GM18517 (cell line): ENCODE results near the gene ZNF37A.
"Not testable (repeated sequence)": the region's sequence is repeated elsewhere in the genome, so short reads cannot be mapped to it uniquely, and the experiment has no call there.

ENCODE experiments used
- ATAC-seq: cut with Tn5 transposase; IDR thresholded peaks from one replicate; pipeline ENCODE4 v1.9.1; 2021; ENCODE audit warnings: mild to moderate bottlenecking, moderate library complexity; ENCODE audit not compliant: unreplicated experiment

ZNF37A gene

DNA sequence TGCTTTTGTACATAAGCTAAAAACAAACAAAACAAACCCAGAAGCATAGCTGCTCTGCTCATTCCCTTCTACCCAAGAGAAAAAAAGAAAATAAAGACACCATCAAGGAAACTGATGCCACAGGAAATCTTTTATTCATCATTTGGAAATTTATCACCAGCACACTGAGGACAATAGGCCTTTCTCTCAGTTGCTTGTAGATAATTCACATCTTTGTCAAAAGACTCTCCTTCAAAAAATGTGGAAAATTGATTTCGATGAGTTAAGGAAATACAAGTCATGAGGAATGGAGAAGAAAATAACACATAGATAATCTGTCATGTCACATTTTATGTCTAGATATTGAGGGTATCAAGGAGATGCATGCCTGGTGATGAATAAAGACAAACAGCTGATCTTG, 53.5 kb downstream of the ZNF37A start:
- no peak for ATAC-seq

DNA sequence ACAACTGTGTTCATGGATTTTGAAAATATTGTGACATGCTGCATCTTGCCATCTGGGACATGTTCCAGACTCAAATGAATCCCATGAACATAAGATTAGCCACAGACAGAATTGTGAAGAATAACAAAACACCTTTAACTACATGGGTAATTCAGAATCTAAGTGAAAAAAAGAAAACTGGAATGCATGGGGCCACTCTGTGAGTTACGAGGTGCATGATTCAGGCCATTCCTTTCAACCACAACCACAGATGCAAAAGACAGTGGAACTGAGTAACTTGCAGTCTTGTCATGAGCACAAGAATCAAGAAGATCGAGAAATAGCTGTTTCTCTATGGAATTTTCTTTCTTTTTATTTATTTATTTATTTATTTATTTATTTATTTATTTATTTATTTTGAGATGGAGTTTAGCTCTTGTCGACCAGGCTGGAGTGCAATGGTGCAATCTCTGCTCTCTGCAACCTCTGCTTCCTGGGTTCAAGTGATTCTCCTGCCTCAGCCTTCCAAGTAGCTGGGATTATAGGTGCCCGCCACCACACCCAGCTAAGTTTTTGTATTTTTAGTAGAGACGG, 56.8 kb downstream of the ZNF37A start:
- ATAC-seq = not testable (repeated sequence)

DNA sequence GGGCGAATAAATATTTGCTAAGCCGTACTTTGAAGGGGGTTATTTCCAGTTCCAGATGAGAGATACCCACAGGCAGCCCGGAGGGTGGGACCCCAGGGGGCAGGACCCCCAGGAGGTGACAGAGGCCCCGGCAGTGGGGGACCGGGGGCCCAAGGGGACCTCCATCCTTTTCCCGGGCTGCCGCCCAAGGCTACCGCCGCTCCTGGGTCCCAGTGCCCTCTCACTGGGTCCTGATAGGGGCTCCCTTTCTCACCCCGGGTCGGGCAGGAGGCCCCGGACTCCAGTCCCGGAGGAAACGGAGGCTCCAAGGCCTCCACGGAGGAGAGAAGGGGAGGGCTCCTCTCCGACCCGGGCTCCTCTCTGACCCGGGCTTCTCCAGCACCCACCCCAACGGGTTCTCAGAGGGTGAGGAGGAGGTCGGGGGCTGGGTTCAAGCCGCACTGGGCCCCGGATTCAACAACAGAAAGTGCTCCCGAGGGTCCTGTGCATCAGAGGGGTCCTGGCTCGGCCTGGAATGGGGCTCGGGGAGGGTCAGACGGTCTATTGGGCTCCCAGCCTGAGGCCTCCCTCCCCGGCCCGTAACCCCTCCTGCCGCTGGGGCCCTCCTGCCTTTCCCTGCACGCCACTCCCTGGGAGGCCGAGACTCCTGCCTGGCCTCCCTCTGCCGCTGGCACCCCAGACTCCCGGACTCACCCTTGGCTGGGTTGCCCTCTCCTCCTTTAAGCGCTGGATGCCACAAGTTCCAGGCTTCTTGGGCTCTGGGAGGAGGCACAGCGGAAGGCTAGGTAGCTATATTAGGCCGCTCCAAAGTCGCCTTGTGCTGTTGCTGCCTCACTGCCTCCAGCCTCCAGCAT, 62.5 kb downstream of the ZNF37A start:
- ATAC-seq = no peak

DNA sequence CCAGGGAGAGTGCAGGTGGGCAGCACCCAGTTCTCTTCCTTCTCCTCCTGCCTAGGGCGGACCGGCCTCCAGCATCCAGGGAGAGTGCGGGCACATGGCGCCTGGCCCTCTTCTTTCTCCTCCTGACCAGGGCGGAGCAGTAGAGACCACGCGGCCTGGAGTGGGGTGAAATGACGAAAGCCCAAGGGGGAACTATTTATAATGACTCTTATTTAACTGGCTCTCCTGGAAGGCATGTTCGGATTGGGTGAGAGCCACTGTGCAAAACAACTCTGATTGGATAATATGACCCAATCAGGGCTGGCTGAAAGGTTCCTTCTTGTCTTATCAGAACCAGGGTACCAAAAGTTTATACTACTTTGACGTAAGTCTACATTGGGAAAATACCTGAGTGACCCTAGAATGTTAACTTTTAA, 63.1 kb downstream of the ZNF37A start:
- no peak for ATAC-seq

DNA sequence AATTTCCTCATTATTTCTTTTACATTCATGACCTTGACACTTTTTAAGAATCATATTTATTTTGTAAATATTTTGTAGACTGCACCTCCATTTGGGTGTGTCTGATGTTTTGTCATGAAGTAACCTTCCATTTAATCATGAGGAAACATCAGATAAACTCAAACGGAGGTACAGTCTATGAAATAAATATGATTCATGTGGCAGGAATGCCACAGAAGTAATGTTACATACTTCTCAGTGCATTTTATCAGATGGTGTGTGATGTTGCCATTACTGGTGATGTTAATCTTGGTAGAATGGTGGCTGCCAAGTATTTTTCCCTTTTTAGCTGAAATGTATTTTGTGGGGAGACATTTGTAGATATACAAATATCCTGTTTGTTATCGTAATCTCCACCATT, 64.9 kb downstream of the ZNF37A start:
- ATAC-seq = no peak

DNA sequence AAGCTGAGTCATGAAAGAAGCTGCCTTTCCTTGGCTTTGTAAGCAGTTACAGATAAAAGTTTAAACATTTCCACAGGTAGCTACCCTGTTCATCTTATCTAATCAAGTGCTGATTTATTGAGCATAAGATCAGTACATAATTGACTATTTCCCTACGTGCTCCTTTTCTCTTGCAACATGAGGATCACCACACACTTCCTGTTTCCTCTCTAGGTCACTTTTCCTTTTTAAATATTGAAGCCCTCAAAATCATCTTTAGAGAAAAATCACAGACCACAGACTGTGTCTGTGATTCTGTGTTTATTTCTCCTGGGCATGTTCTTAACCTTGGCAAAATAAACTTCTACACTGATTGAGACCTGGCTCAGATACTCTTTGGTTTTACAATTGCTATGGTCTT, 69.5 kb downstream of the ZNF37A start:
- no peak for ATAC-seq

DNA sequence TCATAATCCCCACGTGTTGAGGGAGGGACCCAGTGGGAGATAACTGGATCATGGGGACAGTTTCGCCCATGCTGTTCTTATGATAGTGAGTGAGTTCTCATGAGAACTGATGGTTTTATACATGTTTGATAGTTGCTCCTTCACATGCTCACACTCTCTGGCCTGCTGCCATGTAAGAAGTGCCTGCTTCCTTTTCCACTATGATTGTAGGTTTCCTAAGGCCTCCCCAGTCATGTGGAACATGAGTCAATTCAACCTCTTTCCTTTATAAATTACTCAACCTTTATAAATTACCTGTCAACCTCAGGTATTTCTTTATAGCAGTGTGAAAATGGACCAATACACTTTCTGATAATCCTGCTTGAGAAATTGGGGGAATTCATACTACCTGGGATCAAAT, 80.2 kb downstream of the ZNF37A start:
- ATAC-seq = no peak

DNA sequence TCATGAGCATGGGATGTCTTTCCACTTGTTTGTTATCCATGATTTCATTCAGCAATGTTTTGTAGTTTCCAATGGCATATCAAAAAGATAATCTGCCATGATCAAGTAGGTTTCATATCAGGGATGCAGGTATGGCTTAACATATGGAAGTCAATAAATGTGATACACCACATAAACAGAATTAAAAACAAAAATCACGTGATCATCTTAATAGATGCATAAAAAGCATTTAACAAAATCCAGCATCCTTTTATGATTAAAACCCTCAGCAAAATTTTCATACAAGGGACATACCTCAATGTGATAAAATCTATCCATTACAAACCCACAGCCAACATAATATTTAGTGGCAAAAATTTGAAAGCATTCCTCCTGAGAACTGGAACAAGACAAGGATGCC, 90.3 kb downstream of the ZNF37A start:
- ATAC-seq = no peak
